Measurements from ENCODE around the gene AFF2.

Gene AFF2

DNA sequence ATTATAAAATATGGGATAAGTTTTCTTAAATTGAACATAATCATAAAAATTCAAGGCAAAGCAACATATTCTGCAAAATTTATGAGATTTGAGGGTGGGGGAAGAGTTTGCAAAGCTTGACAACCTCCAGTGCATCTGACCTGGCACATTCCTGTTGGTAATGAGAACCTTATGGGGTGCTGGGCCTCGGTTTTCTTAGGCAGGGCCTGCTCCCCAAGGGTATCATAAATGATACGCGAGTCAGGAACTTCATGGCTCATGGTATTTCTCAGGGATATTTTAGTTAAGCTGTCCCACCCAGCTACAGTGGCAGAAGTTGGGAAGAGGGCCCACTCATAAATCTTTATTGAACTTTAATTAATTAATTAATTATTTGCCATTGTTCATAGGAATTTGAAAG lies 13.2 kb downstream of the AFF2 start:
- TF ChIP-seq ZNF8 (CRISPR knock-in tag; IDR thresholded peaks at IDR 0.05) = no peak
- TF ChIP-seq, protein P1, sequence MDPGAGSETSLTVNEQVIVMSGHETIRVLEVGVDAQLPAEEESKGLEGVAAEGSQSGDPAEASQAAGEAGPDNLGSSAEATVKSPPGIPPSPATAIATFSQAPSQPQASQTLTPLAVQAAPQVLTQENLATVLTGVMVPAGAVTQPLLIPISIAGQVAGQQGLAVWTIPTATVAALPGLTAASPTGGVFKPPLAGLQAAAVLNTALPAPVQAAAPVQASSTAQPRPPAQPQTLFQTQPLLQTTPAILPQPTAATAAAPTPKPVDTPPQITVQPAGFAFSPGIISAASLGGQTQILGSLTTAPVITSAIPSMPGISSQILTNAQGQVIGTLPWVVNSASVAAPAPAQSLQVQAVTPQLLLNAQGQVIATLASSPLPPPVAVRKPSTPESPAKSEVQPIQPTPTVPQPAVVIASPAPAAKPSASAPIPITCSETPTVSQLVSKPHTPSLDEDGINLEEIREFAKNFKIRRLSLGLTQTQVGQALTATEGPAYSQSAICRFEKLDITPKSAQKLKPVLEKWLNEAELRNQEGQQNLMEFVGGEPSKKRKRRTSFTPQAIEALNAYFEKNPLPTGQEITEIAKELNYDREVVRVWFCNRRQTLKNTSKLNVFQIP (CRISPR knock-in tag; IDR thresholded peaks at IDR 0.05; ENCODE audit: borderline replicate concordance, low read depth) = no peak
- ATAC-seq = no peak

DNA sequence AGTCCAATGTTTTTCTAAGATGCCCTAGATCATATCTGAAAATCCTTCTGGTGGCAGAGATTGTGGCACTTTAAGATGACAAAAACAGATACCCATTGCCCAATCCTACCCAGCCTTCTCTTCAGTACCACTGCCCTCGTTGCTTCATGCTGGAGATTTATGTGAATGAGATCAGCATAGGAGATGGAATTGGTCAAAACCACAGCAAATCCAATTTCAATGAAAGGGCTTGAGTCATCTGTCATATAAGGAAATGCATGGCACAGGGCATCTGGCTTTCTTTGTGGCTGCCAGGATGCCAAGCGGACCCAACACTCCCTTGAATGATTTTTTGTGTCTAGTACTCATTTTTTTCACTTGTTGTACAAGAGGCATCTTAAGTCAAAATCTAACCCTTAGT lies 16.8 kb downstream of the AFF2 start:
- ATAC-seq = no peak
- TF ChIP-seq, protein P1 (CRISPR knock-in tag; IDR thresholded peaks at IDR 0.05; ENCODE audit: borderline replicate concordance, low read depth) = no peak
- TF ChIP-seq ZNF70 (CRISPR knock-in tag; IDR thresholded peaks at IDR 0.05) (no peak), ZNF565 (CRISPR knock-in tag; conservative IDR thresholded peaks at IDR 0.05; ENCODE audit: low read depth) (no peak), ZNF8 (CRISPR knock-in tag; IDR thresholded peaks at IDR 0.05) (no peak), RARB (CRISPR knock-in tag; IDR thresholded peaks at IDR 0.05) (no peak), ZFP30 (CRISPR knock-in tag; IDR thresholded peaks at IDR 0.05) (no peak), SNAI2 (CRISPR knock-in tag; IDR thresholded peaks at IDR 0.05) (no peak), ZFP3 (CRISPR knock-in tag; IDR thresholded peaks at IDR 0.05) (no peak), ZC3H10 (CRISPR knock-in tag; IDR thresholded peaks at IDR 0.05) (no peak), OSR1 (CRISPR knock-in tag; IDR thresholded peaks at IDR 0.05) (no peak), CSDC2 (CRISPR knock-in tag; IDR thresholded peaks at IDR 0.05) (no peak), TCF4 (CRISPR knock-in tag; IDR thresholded peaks at IDR 0.05; ENCODE audit: borderline replicate concordance) (no peak), GLIS3 (CRISPR knock-in tag; IDR thresholded peaks at IDR 0.05) (no peak)
- TF ChIP-seq, protein P2, sequence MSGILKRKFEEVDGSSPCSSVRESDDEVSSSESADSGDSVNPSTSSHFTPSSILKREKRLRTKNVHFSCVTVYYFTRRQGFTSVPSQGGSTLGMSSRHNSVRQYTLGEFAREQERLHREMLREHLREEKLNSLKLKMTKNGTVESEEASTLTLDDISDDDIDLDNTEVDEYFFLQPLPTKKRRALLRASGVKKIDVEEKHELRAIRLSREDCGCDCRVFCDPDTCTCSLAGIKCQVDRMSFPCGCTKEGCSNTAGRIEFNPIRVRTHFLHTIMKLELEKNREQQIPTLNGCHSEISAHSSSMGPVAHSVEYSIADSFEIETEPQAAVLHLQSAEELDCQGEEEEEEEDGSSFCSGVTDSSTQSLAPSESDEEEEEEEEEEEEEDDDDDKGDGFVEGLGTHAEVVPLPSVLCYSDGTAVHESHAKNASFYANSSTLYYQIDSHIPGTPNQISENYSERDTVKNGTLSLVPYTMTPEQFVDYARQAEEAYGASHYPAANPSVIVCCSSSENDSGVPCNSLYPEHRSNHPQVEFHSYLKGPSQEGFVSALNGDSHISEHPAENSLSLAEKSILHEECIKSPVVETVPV (CRISPR knock-in tag; IDR thresholded peaks at IDR 0.05) = no peak
- TF ChIP-seq, protein P3, sequence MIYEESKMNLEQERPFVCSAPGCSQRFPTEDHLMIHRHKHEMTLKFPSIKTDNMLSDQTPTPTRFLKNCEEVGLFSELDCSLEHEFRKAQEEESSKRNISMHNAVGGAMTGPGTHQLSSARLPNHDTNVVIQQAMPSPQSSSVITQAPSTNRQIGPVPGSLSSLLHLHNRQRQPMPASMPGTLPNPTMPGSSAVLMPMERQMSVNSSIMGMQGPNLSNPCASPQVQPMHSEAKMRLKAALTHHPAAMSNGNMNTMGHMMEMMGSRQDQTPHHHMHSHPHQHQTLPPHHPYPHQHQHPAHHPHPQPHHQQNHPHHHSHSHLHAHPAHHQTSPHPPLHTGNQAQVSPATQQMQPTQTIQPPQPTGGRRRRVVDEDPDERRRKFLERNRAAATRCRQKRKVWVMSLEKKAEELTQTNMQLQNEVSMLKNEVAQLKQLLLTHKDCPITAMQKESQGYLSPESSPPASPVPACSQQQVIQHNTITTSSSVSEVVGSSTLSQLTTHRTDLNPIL (CRISPR knock-in tag; IDR thresholded peaks at IDR 0.05; ENCODE audit: low read depth) = no peak

DNA sequence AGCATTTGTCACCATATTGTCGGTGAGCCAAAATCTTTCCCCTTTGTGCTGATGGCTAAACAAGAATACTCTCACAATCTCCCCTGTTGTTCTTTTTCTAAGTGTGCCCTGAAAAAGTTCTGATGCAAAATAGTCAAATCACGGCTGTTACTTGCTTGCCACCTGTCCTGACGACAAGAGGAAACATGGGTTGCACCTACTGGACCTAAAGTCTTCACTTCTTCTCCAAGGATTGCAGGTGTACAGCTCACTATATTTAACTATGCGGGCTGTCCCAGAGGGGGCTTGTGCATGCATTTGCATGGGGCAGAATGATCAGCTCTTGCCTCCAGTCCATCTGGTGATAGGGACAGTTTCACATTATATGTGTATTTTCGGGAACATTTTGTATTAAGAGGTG lies 21.6 kb downstream of the AFF2 start:
- ATAC-seq = no peak
- TF ChIP-seq ZFP30 (CRISPR knock-in tag; IDR thresholded peaks at IDR 0.05) = no peak
- no peak for TF ChIP-seq CSDC2 (CRISPR knock-in tag; IDR thresholded peaks at IDR 0.05)
- no peak for TF ChIP-seq BACH2 (CRISPR knock-in tag; IDR thresholded peaks at IDR 0.05; ENCODE audit: borderline replicate concordance)
- TF ChIP-seq, protein P2 (CRISPR knock-in tag; IDR thresholded peaks at IDR 0.05) = no peak
- TF ChIP-seq RARB (CRISPR knock-in tag; IDR thresholded peaks at IDR 0.05) = no peak
- no peak for TF ChIP-seq OSR1 (CRISPR knock-in tag; IDR thresholded peaks at IDR 0.05)
- TF ChIP-seq ESRRG (CRISPR knock-in tag; IDR thresholded peaks at IDR 0.05) = no peak
- TF ChIP-seq, protein P4, sequence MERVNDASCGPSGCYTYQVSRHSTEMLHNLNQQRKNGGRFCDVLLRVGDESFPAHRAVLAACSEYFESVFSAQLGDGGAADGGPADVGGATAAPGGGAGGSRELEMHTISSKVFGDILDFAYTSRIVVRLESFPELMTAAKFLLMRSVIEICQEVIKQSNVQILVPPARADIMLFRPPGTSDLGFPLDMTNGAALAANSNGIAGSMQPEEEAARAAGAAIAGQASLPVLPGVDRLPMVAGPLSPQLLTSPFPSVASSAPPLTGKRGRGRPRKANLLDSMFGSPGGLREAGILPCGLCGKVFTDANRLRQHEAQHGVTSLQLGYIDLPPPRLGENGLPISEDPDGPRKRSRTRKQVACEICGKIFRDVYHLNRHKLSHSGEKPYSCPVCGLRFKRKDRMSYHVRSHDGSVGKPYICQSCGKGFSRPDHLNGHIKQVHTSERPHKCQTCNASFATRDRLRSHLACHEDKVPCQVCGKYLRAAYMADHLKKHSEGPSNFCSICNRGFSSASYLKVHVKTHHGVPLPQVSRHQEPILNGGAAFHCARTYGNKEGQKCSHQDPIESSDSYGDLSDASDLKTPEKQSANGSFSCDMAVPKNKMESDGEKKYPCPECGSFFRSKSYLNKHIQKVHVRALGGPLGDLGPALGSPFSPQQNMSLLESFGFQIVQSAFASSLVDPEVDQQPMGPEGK (CRISPR knock-in tag; IDR thresholded peaks at IDR 0.05; ENCODE audit: borderline replicate concordance) = no peak
- TF ChIP-seq PPARA (CRISPR knock-in tag; IDR thresholded peaks at IDR 0.05; ENCODE audit: borderline replicate concordance) = no peak
- TF ChIP-seq, protein P3 (CRISPR knock-in tag; IDR thresholded peaks at IDR 0.05; ENCODE audit: low read depth) = no peak
- no peak for TF ChIP-seq ZNF70 (CRISPR knock-in tag; IDR thresholded peaks at IDR 0.05)
- no peak for TF ChIP-seq TCF4 (CRISPR knock-in tag; IDR thresholded peaks at IDR 0.05; ENCODE audit: borderline replicate concordance)
- no peak for TF ChIP-seq ISL1 (CRISPR knock-in tag; IDR thresholded peaks at IDR 0.05)
